Neural progenitor cell (in vitro differentiated cells): ENCODE data around the gene PTPRT. TPM values are rescaled to one million over a fixed set of nuclear protein-coding genes. Genes with fewer than 3 reads are reported as not detected.

Experiments used
- DNase-seq: peaks from one replicate; pipeline ENCODE4 v3.0.0-alpha.2; 2016; ENCODE audit warnings: low spot score
- H2AFZ ChIP-seq: fragments of 200-600 bp; sonication (generic); replicated peaks from 2 replicates; pipeline ENCODE4 v1.6.1; 2016; ENCODE audit warnings: antibody characterized with exemption
- H3F3A ChIP-seq: fragments of 200-600 bp; sonication (generic); 2 replicates; pipeline ENCODE4 v1.6.1; 2016; ENCODE audit warnings: antibody characterized with exemption, low read depth
- H3K27ac ChIP-seq: fragments of 200-600 bp; sonication (generic); 2 replicates; pipeline ENCODE4 v1.5.1; 2016; ENCODE audit warnings: mild to moderate bottlenecking
- H3K27me3 ChIP-seq: fragments of 200-600 bp; sonication (generic); 2 replicates; pipeline ENCODE4 v1.6.1; 2016; ENCODE audit warnings: mild to moderate bottlenecking, moderate library complexity
- H3K36me3 ChIP-seq: fragments of 200-600 bp; sonication (generic); 2 replicates; pipeline ENCODE4 v1.5.1; 2016
- H3K4me1 ChIP-seq: fragments of 200-600 bp; sonication (generic); 2 replicates; pipeline ENCODE4 v1.6.1; 2016; ENCODE audit warnings: mixed run types
- H3K4me2 ChIP-seq: fragments of 200-600 bp; sonication (generic); 2 replicates; pipeline ENCODE4 v1.6.1; 2016
- H3K4me3 ChIP-seq: fragments of 200-600 bp; sonication (generic); 2 replicates; pipeline ENCODE4 v1.5.1; 2016
- H3K79me2 ChIP-seq: fragments of 200-600 bp; sonication (generic); 2 replicates; pipeline ENCODE4 v1.6.1; 2016; ENCODE audit warnings: low read depth
- H3K9ac ChIP-seq: fragments of 200-600 bp; sonication (generic); 2 replicates; pipeline ENCODE4 v1.6.1; 2016
- H3K9me3 ChIP-seq: fragments of 200-600 bp; sonication (generic); 2 replicates; pipeline ENCODE4 v1.5.1; 2016; ENCODE audit warnings: low read depth
- H4K20me1 ChIP-seq: fragments of 200-600 bp; sonication (generic); 2 replicates; pipeline ENCODE4 v1.6.1; 2016; ENCODE audit warnings: low read depth
- H3K27ac Mint-ChIP-seq: 3 replicates; pipeline ENCODE4 v1.8.0; 2021; ENCODE audit warnings: mixed read lengths
- H3K27me3 Mint-ChIP-seq: 2 replicates; pipeline ENCODE4 v1.8.0; 2022; ENCODE audit warnings: low read depth, mild to moderate bottlenecking, inconsistent platforms, moderate library complexity, mixed read lengths; ENCODE audit not compliant: insufficient read depth
- H3K36me3 Mint-ChIP-seq: 3 replicates; pipeline ENCODE4 v1.8.0; 2021; ENCODE audit warnings: mixed read lengths
- H3K4me1 Mint-ChIP-seq: 3 replicates; pipeline ENCODE4 v1.8.0; 2021; ENCODE audit warnings: mixed read lengths
- H3K4me3 Mint-ChIP-seq: 3 replicates; pipeline ENCODE4 v1.8.0; 2021; ENCODE audit warnings: mild to moderate bottlenecking, moderate library complexity, mixed read lengths
- H3K9me3 Mint-ChIP-seq: 3 replicates; pipeline ENCODE4 v1.8.0; 2020; ENCODE audit warnings: mixed read lengths
- CTCF ChIP-seq: fragments of 200-600 bp; sonication (generic); IDR thresholded peaks from 2 replicates; pipeline ENCODE4 v1.5.1; 2017; ENCODE audit warnings: antibody characterized with exemption, mild to moderate bottlenecking
- EZH2 ChIP-seq: fragments of 200-600 bp; sonication (generic); IDR thresholded peaks from 2 replicates; pipeline ENCODE4 v1.6.1; 2017; ENCODE audit warnings: antibody characterized with exemption, mild to moderate bottlenecking, moderate library complexity
- EZH2phosphoT487 ChIP-seq: fragments of 200-600 bp; sonication (generic); IDR thresholded peaks from 2 replicates; pipeline ENCODE4 v1.6.1; 2017; ENCODE audit warnings: antibody characterized with exemption
- total RNA-seq: library from RNA; depleted of rRNA; stranded (reverse); fragments of >200 nt; gene quantifications from 2 replicates; pipeline ENCODE4 v1.2.3, GENCODE V29; 2015; ENCODE audit warnings: low replicate concordance

Gene PTPRT
- total RNA-seq, 1 donor from 2014 or later, result 1.1 TPM

GRCh38 chr20:42985628-42986027, 204.1 kb downstream of the PTPRT start:
- H3K36me3 Mint-ChIP-seq, result no peaks in the 10 kb centered on the region
- H4K20me1 ChIP-seq, result no peaks in the 10 kb centered on the region
- DNase-seq, result no peak

GRCh38 chr20:42982218-42982617, 207.5 kb downstream of the PTPRT start:
- H2AFZ ChIP-seq, result no peak overlapping the region
- H3K27me3 ChIP-seq, result peaks cover 54% of the 10 kb centered on the region
- Mint-ChIP-seq H3K4me1 (peaks cover 12% of the 10 kb centered on the region), H3K9me3 (peaks cover 3% of the 10 kb centered on the region), H3K36me3 (no peaks in the 10 kb centered on the region), H3K4me3 (no peak overlapping the region), H3K27ac (no peak overlapping the region), H3K27me3 (peaks cover 2% of the 10 kb centered on the region)
- H3K79me2 ChIP-seq, result no peaks in the 10 kb centered on the region
- DNase-seq, result no peak
- no peaks in the 10 kb centered on the region for H3K4me1 ChIP-seq
- H3K4me3 ChIP-seq, result no peak overlapping the region
- no peaks in the 10 kb centered on the region for H3K36me3 ChIP-seq
- no peaks in the 10 kb centered on the region for H3F3A ChIP-seq
- no peak overlapping the region for H3K27ac ChIP-seq
- TF ChIP-seq EZH2phosphoT487 (no peak), EZH2 (no peak), CTCF (no peak)
- H3K4me2 ChIP-seq, result no peak overlapping the region
- no peak overlapping the region for H3K9ac ChIP-seq
- no peaks in the 10 kb centered on the region for H4K20me1 ChIP-seq
- H3K9me3 ChIP-seq, result no peaks in the 10 kb centered on the region

More at GRCh38 chr20:42985628-42986027, 204.1 kb downstream of the PTPRT start:
- H3K4me2 ChIP-seq, result no peak overlapping the region
- TF ChIP-seq EZH2phosphoT487, result no peak
- peak; percentile 22 for TF ChIP-seq CTCF
- no peak for TF ChIP-seq EZH2
- no peak overlapping the region for H3K27ac ChIP-seq
- H3K27me3 ChIP-seq, result peaks cover 35% of the 10 kb centered on the region
- H3K27me3 Mint-ChIP-seq, result no peaks in the 10 kb centered on the region
- H3K9ac ChIP-seq, result no peak overlapping the region
- no peaks in the 10 kb centered on the region for H3K4me1 ChIP-seq
- H3F3A ChIP-seq, result no peaks in the 10 kb centered on the region
- peaks cover 5% of the 10 kb centered on the region for H3K4me1 Mint-ChIP-seq
- no peak overlapping the region for H3K4me3 ChIP-seq
- no peak overlapping the region for H3K4me3 Mint-ChIP-seq
- H3K36me3 ChIP-seq, result no peaks in the 10 kb centered on the region
- no peak overlapping the region for H2AFZ ChIP-seq
- peaks cover 3% of the 10 kb centered on the region for H3K9me3 Mint-ChIP-seq
- no peak overlapping the region for H3K27ac Mint-ChIP-seq
- no peaks in the 10 kb centered on the region for H3K9me3 ChIP-seq
- no peaks in the 10 kb centered on the region for H3K79me2 ChIP-seq

GRCh38 chr20:42981253-42981652, 208.5 kb downstream of the PTPRT start:
- TF ChIP-seq EZH2 (no peak), EZH2phosphoT487 (no peak), CTCF (no peak)
- H3K4me1 ChIP-seq, result no peaks in the 10 kb centered on the region
- no peak for DNase-seq
- H3K9ac ChIP-seq, result no peak overlapping the region
- no peaks in the 10 kb centered on the region for H3K36me3 ChIP-seq
- H2AFZ ChIP-seq, result no peak overlapping the region
- Mint-ChIP-seq H3K4me3 (no peak overlapping the region), H3K36me3 (no peaks in the 10 kb centered on the region), H3K27ac (no peak overlapping the region), H3K4me1 (peaks cover 12% of the 10 kb centered on the region), H3K9me3 (peaks cover 3% of the 10 kb centered on the region), H3K27me3 (peaks cover 2% of the 10 kb centered on the region)
- H3K27me3 ChIP-seq, result peaks cover 54% of the 10 kb centered on the region
- H3F3A ChIP-seq, result no peaks in the 10 kb centered on the region
- no peak overlapping the region for H3K27ac ChIP-seq
- H3K9me3 ChIP-seq, result no peaks in the 10 kb centered on the region
- no peaks in the 10 kb centered on the region for H4K20me1 ChIP-seq
- no peaks in the 10 kb centered on the region for H3K79me2 ChIP-seq
- H3K4me2 ChIP-seq, result no peak overlapping the region
- H3K4me3 ChIP-seq, result no peak overlapping the region
